Fibroblast of upper back skin (primary cell): ENCODE data around the gene NRXN3.
A peak's percentile ranks its signal among the peaks of the same experiment; 100 is the strongest.

Experiments
- DNase-seq: peaks from one replicate; pipeline ENCODE4 v3.0.0-alpha.2; 2013

The NRXN3 gene

GRCh38 chr14:79404874-79405511 lies 1234.8 kb downstream of the NRXN3 start:
- peak; percentile 34 for DNase-seq

- no peak for DNase-seq
Measured at GRCh38 chr14:79405512-79405910, 1235.3 kb downstream of the NRXN3 start.

GRCh38 chr14:79407572-79407971 lies 1237.4 kb downstream of the NRXN3 start:
- DNase-seq, result no peak

- no peak for DNase-seq
Measured at GRCh38 chr14:79408696-79409095, 1238.5 kb downstream of the NRXN3 start.

GRCh38 chr14:79411403-79412174 lies 1241.4 kb downstream of the NRXN3 start:
- no peak for DNase-seq

DNA sequence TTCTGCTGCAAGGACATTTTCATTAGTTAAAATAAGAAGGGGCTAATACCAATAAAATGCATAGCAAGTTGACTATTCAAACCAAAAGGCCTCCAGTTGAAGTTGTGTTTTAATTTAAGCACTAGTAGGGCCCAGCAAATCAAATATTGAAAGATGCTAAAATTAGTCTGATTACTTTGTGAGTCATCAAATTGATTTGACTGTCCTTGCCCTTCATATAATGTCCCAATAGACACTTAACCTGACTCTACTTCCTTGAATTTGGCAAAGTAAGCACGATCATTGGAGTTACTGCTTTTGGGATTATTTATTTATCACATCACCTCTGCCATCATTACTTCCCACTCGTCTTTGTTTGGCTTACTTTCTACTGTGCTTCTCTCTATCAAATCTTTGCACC lies 1242.6 kb downstream of the NRXN3 start:
- no peak for DNase-seq

DNA sequence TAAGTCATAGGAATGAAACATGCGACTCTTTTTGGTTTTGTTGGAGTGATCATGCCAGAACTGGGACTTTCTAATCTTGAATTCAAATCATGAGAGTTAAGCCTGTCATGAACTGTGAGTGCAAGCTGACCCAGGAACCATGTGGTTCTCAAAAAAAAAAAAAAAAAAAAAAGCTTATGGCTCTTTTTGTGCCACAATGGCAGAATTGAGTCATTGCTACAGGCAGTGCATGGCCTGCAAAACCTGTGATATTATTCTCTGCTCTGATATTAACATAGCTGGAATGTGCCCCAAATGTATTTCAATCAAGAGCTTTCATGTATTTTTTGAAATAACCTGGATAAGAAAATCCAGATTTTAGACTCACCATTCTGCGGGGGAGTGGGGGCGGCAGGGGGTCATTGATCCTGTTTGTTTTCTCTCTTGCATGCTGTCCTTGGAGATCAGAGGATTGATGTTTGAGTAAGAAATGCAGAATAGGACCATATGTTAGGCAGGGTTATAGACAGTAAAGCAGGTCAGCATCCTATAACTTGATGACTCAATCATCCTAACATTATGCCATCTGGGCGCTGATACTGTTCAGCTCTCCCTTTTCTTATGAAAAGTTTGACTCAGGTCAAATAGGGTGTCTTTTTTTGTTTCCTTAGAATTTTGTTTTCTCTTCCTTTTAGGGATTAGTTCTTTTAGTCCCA lies 1243.7 kb downstream of the NRXN3 start:
- DNase-seq, result peak; percentile 12

DNA sequence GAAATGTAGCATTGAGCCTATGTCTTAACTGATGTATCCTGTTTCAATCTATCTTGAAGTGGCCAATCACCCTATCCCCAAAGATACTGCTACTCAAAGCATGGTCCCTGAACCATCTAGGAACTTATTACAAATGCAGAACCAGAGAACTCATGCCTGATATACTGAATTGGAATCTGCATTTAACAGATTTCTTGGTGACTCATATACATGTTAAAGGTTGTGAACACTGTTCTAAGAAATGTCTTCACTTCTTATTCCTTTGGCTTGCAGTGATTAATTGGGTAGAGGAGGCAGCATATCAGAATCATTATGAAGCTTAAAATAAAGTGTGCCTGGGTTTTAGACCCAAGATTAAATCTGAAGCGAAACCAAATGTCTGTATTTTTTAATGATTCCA lies 1245.6 kb downstream of the NRXN3 start:
- DNase-seq, result peak; percentile 34

DNA sequence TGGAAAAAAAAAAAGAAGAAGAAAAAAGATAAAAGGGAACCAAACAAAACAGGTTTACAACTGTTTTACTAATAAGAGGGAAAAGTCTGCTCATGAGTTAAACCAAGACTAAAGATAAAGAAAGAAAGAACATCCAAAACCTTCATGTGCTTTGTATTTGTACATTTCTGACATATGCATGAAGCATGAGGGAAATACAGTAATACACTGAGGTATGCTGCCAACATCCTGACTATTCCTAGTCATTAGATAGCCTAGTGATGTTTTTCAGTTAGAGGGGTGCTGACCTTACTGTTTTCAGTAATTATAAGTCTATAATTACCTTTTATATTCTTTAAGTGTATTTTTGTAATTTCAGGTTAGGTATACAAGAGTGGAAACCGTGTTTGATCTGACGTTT lies 1247.8 kb downstream of the NRXN3 start:
- peak; percentile 27 for DNase-seq

- no peak for DNase-seq
Measured at GRCh38 chr14:79418649-79419415, 1248.7 kb downstream of the NRXN3 start.

GRCh38 chr14:79419571-79420327 lies 1249.6 kb downstream of the NRXN3 start:
- DNase-seq, result peak; percentile 12

- DNase-seq, result no peak
Measured at GRCh38 chr14:79420725-79421124, 1250.6 kb downstream of the NRXN3 start.

DNA sequence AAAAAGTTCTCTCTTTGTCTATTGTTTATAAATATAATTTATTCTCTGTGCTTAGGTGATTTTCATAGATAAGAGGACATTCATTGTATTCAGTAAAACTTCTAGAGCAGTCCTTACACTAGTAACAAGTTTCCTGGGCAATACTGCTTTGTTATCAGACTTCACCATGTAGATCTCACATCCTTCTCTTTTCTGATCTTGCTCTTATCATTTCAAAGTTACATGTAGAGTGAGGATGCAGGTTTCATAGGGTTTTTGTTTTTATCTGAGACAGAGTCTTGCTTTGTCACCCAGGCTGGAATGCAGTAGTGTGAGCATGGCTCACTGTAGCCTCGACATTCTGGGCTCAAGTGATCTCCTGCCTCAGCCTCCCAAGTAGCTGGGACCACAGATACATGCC lies 1251.6 kb downstream of the NRXN3 start:
- DNase-seq, result no peak

GRCh38 chr14:79424462-79424861 lies 1254.3 kb downstream of the NRXN3 start:
- no peak for DNase-seq

DNA sequence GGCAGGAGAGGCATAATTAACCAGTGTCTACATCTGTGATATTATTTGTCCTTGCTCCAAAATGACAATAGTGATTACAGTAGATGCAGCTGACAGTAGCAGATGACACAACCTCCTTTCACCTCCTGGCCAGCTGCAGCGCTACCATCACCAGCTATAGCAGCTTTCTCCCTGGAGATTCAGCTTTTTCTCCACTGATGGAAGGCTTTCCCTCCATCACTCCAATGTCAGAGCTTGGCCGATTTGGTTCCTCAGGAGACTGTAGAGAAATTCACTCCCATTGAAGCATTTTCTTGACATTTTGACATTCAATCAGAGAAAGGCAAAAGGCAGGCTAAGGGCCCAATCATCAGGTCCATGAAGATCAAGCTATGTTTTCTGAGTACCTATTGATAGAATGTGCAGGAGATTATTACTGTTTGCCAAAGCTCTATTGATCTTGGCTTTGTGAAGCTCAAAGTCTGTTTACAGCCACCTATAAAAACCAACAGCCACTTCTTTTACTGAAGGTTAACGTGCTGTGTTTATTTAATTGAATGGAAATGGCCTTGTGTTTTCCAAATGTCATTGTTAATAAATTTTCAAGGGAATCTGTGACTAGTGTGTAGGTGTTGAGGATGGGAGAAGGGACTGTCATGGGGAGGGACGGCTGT lies 1256.1 kb downstream of the NRXN3 start:
- no peak for DNase-seq

- no peak for DNase-seq
Measured at GRCh38 chr14:79432640-79433039, 1262.5 kb downstream of the NRXN3 start.

DNA sequence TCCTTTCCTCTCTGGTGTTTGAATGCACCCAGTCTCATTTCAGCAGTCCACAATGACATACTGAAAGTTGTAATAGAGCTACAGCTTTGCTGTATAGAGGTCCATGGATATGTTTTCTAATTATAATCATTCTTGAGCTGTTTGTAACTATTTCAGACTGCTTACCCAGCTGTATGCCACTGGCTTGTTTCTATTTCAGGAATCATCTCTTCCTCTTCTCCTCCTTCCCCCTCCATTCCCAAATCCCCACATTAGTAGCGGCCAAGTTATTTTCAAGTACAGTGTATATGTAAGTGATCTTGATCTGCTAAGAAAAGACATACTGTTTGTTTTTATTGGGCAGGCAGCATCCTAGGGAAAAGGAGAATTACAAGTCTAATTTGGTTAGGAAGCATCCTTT lies 1266.2 kb downstream of the NRXN3 start:
- DNase-seq, result no peak

GRCh38 chr14:79437951-79438350 lies 1267.8 kb downstream of the NRXN3 start:
- no peak for DNase-seq

DNA sequence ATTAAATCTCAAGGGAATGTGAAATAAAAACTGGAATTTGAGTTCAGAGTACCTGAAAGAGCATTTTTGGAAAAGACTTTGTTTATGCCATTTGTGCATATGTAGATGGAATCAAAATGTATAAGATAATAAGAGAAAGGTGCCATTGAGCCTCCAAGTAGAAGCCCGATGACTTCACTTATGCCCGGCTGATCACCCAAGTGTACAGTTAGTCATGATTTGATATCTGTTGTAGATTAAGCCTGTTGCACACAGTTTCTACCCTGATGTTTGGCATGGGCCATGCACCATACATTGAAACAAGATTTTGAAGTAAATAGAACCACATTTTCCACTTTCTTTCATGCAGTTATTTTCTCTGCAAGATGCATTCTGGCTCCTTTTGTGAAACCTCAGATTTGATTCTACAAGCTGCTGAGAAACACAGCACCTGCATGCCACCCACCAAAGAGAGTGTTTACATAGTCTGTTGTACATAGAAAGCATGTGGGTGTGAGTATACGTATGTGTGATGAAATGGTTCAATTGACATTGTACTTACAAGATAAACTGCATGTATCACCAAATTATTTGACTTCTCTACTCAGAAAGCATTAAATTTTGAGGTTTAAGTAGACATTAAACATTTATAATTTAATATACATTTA lies 1268.6 kb downstream of the NRXN3 start:
- no peak for DNase-seq

DNA sequence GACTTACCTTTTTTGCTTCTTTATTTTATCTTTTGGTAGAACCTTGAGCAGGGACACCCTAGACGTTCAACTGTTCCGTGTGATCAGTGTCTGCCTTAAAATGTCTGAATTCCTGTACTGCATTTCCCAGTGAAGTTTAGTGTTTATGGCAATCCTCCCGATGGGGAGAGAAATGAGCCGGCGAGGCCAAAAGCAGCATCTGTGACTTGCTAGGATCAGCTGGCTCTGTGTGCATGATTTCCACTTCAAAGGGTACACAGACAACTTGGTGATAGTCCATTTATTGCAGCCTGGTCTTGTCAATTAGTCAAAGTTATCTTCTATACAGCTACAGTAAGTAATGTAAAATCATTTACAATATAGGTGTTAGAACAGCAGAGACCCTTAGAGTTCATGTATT lies 1272.6 kb downstream of the NRXN3 start:
- no peak for DNase-seq

GRCh38 chr14:79443602-79444001 lies 1273.4 kb downstream of the NRXN3 start:
- DNase-seq, result peak; percentile 15
